ENCODE measurements around the gene RNF214.

GRCh38 chr11:117298195-117298594 lies 65.7 kb downstream of the RNF214 start:
- TF ChIP-seq CTCF (IDR thresholded peaks at IDR 0.05; ENCODE audit: borderline replicate concordance, extremely low read depth, low read length, poor library complexity, severe bottlenecking) (no peak), EZH2 (IDR thresholded peaks at IDR 0.05; ENCODE audit: borderline replicate concordance, low read depth, low read length, severe bottlenecking) (no peak)
